Measurements from ENCODE around the gene RPS29. TPM values are rescaled to one million over a fixed set of nuclear protein-coding genes. Genes with fewer than 3 reads are reported as not detected.

The RPS29 gene
- total RNA-seq, 1 experiment from 2014 or later, result 2,458 TPM

DNA sequence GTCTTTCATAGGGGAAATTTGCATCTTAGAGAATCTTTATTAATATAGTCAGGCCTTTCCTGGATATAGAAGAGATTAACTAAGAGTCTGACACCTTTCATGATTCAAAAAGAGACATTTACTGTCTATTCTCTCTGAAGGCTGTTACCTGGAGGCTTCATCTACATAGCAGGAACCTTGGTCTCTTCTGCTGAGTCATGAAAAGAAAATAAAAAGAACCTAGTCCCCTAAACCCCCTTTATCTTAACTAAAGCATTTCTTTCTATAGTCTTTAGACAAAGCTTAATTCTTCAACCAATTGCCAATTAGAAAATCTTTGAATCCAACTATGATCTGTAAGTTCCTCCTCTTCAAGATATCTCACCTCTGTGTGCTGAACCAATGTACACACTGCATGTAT lies 33.1 kb downstream of the RPS29 start:
- DNase-seq (ENCODE audit: low read depth), result no peak

DNA sequence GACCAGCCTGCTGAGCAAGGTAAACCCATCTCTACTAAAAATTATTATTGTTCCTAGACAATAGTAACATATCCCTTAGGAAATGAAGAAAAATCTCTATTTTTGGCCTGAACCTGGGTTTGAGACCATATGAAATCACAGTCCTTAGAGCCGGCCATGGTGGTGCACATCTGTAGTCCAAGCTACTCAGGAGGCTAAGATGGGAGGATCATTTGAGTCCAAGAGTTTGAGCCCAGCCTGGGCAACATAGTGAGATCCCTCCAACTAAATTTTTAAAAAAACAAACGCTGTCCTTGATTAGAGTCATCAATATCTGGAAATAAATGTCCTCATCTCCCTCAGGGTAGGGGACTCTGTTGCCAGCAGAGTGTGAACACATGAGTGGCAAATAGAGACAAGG lies 34.6 kb downstream of the RPS29 start:
- DNase-seq (ENCODE audit: low read depth), result no peak

DNA sequence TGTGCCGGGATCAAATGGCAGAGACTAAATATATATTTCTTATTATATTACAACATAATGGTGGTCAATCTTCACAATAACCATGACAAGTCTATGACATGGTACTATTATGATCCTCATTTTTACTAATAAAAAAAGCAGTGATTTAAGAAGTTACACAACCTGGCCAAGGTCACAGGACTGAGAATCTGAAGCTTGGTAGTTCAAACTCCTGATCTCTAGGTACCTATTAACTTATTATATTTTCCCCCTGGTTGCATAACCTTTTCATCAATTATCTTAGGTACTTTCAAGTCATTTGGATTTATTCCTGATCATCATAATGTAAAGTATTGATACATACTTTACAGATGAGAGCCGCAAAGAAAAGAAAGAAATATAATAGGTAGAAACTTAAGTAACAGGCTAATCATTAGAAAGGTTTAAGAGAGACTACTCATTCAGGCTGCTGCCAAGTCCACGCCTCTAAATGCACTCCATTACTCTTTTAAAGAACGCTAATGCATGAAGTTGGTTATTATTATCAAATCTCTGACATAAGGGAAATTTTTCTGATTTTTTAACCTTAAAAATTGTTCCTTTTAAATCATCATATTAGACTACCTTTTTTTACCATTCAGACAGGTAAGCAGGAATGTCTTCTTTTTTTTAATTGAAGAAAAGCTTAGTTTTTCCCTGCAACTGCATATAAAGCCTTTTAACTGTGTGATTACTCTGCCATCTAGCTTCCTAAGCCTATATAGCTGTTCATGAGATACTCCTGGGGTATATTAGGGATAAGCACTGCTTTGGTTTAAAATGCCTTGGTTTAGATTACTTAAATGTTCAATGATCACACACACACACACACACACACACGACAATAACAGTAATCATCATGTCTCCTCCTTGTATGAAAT lies 35.6 kb downstream of the RPS29 start:
- DNase-seq (ENCODE audit: low read depth), result peak; percentile 26

DNA sequence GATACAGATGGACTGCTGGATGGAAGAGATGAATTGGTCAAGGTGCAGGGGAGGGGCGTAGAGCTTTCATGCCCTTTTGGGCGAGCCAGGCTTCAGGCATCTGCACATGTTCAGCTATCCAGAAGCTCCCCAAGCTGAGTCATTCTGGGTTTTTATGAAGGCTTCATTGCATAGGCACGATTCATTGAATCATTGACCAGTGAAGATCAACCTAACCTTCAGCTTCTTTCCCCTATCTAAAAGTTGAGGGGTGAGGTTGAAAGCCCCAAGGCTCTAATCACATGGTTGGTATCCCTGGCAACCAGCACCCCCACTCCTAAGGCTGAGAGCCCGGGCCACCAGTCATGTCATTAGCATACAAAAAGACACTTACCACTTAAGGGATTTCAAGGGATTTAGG lies 36.3 kb downstream of the RPS29 start:
- peak; percentile 71 for DNase-seq (ENCODE audit: low read depth)

DNA sequence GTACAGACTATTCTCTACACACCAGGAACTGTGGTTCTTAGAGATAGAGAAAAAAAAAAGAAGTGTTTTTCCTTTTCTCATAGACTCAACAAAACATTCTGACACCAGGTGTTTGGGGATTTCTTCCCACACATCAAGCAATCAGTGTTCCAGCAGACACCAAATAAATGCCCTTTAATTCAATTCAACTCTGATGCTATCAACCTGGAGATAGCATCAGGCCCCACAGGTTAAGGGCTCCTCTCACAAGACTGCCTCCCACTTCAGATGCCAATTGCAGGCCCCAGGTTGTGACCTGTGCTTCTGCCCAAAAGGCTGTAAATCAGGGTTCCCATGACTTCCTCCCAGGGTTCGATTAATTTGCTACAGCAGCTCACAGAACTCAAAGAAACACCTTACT lies 36.7 kb downstream of the RPS29 start:
- no peak for DNase-seq (ENCODE audit: low read depth)

DNA sequence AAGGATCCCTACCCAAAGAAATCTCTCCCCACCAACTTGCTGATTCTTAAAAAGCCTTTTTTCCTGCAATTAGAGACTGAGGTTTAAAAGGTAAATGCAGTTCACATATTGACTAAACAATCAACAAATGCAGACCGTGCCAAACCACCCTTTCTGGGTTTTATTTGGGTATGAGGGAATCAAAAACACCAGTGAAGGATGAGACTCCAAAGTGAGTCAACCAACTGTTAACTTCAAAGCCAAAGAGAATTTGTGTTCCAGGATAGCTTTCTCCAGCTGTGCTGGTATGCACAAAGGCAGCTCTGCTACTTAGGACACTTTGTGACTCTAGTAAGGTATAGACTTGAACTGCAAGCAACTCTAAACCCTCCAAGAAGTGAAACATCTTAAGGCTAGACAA lies 39.4 kb downstream of the RPS29 start:
- no peak for DNase-seq (ENCODE audit: low read depth)

DNA sequence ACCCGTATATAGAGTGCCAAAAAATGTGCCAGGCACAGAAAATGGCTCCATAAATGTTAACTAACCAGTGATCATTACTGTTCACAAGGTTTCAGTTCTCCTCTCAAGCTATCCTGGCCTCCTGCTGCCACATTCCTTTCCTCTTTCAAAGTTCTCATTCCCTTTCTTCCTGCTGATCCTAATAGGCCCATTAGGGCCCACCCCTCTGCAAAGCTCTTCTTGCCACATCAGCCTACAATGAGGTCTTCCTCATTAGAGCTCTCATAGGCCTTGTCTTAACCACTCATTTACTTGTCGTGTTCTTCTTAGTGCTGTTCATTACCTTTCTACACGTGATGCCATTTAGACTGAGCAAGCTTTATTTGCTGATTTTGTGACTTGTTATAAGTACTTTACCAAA lies 40.5 kb downstream of the RPS29 start:
- no peak for DNase-seq (ENCODE audit: low read depth)

DNA sequence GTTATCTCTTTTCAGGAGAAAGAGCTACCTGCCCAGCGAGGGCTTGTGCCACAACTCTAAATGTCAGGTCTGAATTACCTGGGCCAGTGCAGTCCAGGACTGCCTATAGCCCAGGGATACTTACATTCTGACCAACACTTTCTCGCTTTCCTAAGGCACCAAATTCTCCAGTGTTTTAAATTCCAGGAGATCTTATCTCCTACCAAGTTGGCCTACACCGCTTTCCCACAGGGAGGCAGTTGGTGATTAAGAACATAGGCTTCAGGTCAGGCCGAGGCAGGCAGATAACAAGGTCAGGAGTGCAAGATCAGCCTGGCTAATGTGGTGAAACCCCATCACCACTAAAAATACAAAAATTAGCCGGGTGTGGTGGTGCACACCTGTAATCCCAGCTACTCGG lies 41.1 kb downstream of the RPS29 start:
- no peak for DNase-seq (ENCODE audit: low read depth)

DNA sequence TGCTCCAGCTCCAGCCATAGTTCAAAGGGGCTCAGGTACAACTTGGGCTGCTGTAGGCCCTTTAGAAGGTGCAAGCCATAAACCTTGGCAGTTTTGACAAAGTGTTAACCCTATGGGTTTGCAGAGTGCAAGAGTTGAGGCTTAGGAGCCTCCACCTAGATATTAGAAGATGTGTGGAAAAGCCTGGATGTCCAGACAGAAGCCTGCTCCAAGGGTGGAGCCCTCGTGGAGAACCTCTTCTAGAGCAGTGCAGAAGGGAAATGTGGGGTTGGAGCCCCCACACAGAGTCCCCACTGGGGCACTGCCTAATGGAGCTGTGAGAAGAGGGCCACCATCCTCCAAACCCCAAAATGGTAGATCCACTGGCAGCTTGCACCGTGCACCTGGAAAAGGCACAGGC lies 45.1 kb downstream of the RPS29 start:
- DNase-seq (ENCODE audit: low read depth), result no peak

DNA sequence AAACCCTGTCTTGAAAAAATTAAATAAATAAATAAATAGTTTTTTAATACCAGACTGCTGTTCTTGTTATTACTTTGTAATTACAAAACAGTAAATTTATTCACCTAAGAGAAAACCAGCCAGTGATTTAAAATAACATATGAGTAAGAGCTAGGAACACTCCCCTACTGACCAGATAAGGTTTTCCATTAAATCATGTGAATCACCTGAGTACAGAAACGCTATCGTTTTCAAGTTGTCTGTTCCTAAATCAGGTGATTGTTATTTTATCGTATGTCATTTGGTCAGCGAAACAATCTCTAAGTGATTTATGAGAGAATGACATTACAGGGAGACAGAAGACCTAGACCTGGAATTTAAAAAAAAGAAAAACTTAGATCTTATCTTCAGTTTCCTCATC lies 47.3 kb downstream of the RPS29 start:
- no peak for DNase-seq (ENCODE audit: low read depth)

Small RNA genes within 50 kb of the gene (small RNA-seq; reads per million reads assigned to genes)
- gene AL139099.3 (not detected), gene AL139099.4 (not detected), gene RF00019 (not detected), gene RNA5SP384 (not detected)

Other genes with a start within 250 kb of the RPS29 start
- 58.8 and 67.1 TPM in 2 replicates for gene LRR1, start 12.6 kb upstream of the RPS29 start, total RNA-seq (2014; rRNA removed; shearing (Covaris generic))
- 283 and 317 TPM in 2 replicates for gene RPL36AL, start 34.2 kb upstream of the RPS29 start, total RNA-seq (2014; rRNA removed; shearing (Covaris generic))
- gene MGAT2, start 34.4 kb upstream of the RPS29 start, total RNA-seq (2014; rRNA removed; shearing (Covaris generic)), result 93.9 and 97.1 TPM in 2 replicates
- 26.1 and 26.6 TPM in 2 replicates for gene DNAAF2, start 48.9 kb upstream of the RPS29 start, total RNA-seq (2014; rRNA removed; shearing (Covaris generic))
- 16.8 and 19.0 TPM in 2 replicates for gene POLE2, start 101.8 kb upstream of the RPS29 start, total RNA-seq (2014; rRNA removed; shearing (Covaris generic))
- not detected in 2 replicates for gene KLHDC1, start 106.7 kb upstream of the RPS29 start, total RNA-seq (2014; rRNA removed; shearing (Covaris generic))
- 48.4 and 66.2 TPM in 2 replicates for gene KLHDC2, start 181.8 kb upstream of the RPS29 start, total RNA-seq (2014; rRNA removed; shearing (Covaris generic))

All from HT1080 (cell line).